HFF-Myc (cell line): ENCODE measurements around the gene SOD1.
"Not testable (repeated sequence)": the region's sequence is repeated elsewhere in the genome, so short reads cannot be mapped to it uniquely, and the experiment has no call there.

ENCODE experiments used
- DNase-seq: peaks from one replicate; pipeline ENCODE4 v3.0.0-alpha.2; 2011; ENCODE audit warnings: low read depth; ENCODE audit errors: extremely low read depth
- H3K4me3 ChIP-seq: replicated peaks from 2 replicates; pipeline ENCODE4 v1.5.1; 2011; ENCODE audit warnings: low read depth, mild to moderate bottlenecking, control low read depth, low read length
- TF ChIP-seq, protein P1 (sequence below): IDR thresholded peaks from 2 replicates; pipeline ENCODE4 v1.5.1; 2012; ENCODE audit warnings: mild to moderate bottlenecking, low read depth, low read length, control low read depth; ENCODE audit errors: missing control alignments

SOD1 gene

GRCh38 chr21:31636874-31637273 lies 22.6 kb upstream of the SOD1 start:
- no peak for DNase-seq
- H3K4me3 ChIP-seq, result no peak overlapping the region
- TF ChIP-seq, protein P1, sequence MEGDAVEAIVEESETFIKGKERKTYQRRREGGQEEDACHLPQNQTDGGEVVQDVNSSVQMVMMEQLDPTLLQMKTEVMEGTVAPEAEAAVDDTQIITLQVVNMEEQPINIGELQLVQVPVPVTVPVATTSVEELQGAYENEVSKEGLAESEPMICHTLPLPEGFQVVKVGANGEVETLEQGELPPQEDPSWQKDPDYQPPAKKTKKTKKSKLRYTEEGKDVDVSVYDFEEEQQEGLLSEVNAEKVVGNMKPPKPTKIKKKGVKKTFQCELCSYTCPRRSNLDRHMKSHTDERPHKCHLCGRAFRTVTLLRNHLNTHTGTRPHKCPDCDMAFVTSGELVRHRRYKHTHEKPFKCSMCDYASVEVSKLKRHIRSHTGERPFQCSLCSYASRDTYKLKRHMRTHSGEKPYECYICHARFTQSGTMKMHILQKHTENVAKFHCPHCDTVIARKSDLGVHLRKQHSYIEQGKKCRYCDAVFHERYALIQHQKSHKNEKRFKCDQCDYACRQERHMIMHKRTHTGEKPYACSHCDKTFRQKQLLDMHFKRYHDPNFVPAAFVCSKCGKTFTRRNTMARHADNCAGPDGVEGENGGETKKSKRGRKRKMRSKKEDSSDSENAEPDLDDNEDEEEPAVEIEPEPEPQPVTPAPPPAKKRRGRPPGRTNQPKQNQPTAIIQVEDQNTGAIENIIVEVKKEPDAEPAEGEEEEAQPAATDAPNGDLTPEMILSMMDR, result no peak

DNA sequence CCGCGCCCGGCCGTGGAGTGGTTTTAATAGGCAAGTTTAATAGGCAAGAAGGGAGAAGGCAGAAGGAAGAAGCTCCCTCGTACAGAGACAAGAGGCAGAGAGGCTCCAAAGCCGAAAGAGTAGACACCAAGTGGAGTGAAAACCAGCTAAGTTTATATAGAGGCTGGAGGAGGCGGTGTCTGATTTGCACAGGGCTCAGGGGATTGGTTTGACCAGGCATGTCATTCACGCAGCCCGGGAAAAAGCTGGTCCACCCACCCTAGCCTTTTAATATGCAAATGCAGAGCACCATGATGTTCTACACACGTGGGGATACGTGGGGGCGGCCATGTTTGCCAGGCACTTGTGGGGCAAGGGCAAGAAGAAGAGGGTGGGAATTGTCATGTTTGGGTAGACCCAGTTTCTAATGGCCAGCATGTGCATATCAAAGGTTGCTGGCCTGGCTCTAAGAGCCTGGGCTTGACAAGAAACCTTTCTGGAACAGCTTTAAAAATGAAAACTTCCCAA lies 18.0 kb upstream of the SOD1 start:
- no peak overlapping the region for H3K4me3 ChIP-seq
- no peak for DNase-seq
- TF ChIP-seq, protein P1, result no peak

- no peak for DNase-seq
- TF ChIP-seq, protein P1, result no peak
- H3K4me3 ChIP-seq, result no peak overlapping the region
Measured at GRCh38 chr21:31644643-31645042, 14.8 kb upstream of the SOD1 start.

DNA sequence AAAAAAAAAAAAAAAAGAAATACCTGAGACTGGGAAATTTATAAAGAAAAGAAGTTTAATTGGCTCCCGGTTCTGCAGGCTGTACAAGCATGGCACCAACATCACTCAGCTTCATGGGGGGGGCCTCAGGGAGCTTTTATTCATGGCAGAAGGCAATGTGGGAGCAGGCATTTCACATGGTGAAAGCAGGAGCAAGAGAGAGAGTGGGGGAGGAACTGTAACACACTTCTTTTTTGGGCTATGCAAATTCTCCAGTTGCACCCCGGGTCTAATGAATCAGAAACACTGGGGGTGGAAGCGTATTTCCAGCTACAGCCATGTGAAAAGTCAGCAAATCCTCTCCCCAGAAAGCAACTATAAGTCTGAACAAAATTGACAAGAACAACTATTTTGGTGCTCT lies 11.8 kb upstream of the SOD1 start:
- DNase-seq, result no peak
- no peak overlapping the region for H3K4me3 ChIP-seq
- TF ChIP-seq, protein P1, result no peak

DNA sequence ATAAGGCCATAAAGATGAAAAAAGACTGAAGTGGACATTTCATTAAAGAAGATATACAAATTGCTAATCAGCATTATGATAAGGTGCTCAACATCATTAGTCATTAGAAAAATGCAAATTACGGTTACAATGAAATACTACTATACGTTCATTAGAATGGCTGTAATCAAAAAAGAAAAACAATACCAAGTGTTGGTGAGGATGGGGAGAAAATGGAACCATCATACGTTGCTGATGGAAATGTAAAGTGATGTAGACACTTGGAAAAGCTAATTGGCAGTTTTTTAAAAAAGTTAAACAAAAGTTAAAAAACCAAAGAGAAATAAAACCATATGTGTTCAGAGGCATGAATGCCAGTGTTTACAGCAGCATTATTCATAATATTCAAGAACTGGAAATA lies 8.6 kb upstream of the SOD1 start:
- no peak overlapping the region for H3K4me3 ChIP-seq
- DNase-seq, result no peak
- TF ChIP-seq, protein P1, result no peak

DNA sequence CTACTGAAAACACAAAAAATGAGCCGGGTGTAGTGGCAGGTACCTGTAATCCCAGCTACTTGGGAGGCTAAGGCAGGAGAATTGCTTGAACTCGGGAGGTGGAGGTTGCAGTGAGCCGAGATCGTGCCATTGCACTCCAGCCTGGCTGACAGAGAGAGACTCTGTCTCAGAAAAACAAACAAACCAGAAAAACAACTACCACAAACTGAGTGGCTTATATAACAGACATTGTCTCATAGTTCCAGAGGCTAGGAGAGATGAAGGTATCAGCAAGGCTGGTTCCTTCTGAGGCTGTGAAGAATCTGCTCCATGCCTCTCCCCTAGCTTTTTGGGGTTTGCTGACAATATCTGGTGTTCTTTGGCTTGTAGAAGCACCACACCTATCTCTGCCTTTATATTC lies 8.0 kb upstream of the SOD1 start:
- not testable (repeated sequence) for H3K4me3 ChIP-seq, DNase-seq

DNA sequence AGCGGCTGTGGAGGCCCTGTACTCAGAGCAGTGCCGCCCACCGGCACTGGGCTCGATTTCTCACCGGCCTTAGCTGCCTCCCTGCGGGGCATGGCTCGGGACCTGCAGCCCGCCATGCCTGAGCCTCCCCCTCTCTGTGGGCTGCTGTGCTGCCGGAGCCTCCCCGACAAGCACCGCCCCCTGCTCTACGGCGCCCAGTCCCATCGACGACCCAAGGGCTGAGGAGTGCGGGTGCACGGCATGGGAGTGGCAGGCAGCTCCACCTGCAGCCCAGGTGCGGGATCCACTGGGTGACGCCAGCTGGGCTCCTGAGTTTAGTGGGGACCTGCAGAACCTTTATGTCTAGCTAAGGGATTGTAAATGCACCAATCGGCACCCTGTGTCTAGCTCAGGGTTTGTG lies 5.2 kb upstream of the SOD1 start:
- H3K4me3 ChIP-seq, result no peak overlapping the region
- DNase-seq, result no peak
- TF ChIP-seq, protein P1, result no peak

DNA sequence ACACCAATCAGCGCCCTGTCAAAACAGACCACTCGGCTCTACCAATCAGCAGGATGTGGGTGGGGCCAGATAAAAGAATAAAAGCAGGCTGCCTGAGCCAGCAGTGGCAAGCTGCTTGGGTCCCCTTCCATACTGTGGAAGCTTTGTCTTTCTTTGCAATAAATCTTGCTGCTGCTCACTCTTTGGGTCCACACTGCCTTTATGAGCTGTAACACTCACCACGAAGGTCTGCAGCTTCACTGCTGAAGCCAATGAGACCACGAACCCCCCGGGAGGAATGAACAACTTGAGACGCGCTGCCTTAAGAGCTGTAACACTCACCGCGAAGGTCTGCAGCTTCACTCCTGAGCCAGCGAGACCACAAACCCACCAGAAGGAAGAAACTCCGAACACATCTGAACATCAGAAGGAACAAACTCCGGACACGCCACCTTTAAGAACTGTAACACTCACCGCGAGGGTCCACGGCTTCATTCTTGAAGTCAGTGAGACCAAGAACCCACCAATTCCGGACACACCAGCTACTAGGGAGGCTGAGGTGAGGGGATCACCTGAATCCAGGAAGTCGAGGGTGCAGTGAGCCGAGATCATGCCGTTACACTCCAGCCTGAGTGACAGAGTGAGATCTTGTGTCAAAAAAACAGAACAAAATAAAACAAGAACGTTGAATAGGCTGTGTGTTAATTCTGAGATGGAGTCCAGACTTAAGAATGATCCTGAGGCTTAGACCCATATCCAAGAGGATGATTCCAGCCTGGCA lies 4.5 kb upstream of the SOD1 start:
- DNase-seq, H3K4me3 ChIP-seq: not testable (repeated sequence)
